ENCODE measurements around the gene ANP32A. TPM values are rescaled to one million over a fixed set of nuclear protein-coding genes. Genes with fewer than 3 reads are reported as not detected.

Gene ANP32A
- total and polyA plus RNA-seq, 8 donors, result 111 to 346 (median 298) TPM

DNA sequence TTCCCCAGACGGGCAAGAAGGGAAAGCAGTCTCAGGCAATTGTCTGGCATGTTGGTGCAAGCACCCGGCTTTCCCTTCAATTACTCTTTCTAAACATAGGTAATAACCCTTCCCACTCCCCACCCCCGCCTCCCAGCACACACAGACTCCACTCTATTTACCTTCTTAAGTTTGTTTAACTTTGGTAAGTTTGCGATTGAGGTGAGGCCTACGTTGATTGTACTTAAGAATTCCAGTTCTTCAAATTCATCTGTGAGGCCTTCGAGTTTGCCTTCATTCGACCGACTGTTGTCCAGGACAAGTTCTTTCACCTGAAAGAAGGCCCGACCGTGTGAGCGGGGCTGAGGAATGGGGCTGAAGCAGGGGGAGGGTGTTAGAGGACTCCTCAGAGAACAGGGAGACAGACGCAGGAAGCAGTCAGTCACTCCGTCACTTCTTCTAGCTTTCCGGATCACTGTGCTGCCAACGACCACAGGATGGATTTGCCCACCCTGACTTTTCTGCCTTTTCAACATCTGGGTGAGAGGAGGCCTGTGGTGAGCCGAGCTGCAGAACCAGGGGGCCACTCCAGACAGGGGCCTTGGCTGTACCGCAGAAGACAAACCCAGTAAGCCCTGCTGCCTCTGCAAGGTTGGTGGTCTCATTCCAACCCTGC is 33.0 kb downstream of the ANP32A start:
- Histone ChIP-seq H3K4me1 (peaks cover 54 to 86% of the 10 kb centered on the region in 2 donors), H3K9me3 (no peaks in the 10 kb centered on the region), H3K4me3 (no peak overlapping the region), H3K27me3 (no peaks in the 10 kb centered on the region), H3K36me3 (peaks cover 0 to 48% of the 10 kb centered on the region in 2 donors), H3K27ac (peak overlapping the region; percentile 69 to 86)
- ATAC-seq (peak; percentile 73), DNase-seq (peak in 2 of 4 donors; percentile 62 to 75)
- TF ChIP-seq CTCF (IDR thresholded peaks at IDR 0.05), result no peak
- intact Hi-C loops (cut with DNase I), result no loop called here

DNA sequence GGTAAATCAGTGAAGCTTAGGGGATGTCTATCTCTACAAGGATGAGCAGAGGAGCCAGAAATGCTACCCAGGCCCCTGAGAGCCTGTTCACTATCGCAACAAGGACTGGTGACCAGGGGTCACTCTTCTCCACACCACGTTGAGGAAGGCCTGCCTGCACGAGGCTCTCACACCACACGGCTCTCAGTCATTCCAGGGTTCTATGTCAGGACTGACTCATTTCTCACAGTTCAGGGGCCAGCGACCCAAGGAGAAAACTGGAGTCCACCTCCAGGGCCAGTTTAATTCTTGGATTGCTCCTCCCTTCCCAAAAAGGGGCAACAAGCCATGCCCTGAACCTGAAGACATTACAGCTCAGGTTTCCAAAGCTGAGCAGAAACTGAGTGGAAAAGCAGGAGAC is 33.9 kb downstream of the ANP32A start:
- DNase-seq (no peak), ATAC-seq (no peak)
- Histone ChIP-seq H3K27me3 (no peaks in the 10 kb centered on the region), H3K9me3 (no peaks in the 10 kb centered on the region), H3K27ac (peak overlapping the region; percentile 33 to 86), H3K36me3 (peaks cover 0 to 55% of the 10 kb centered on the region in 2 donors), H3K4me3 (no peak overlapping the region), H3K4me1 (peaks cover 49 to 86% of the 10 kb centered on the region in 2 donors)
- no peak for TF ChIP-seq CTCF (IDR thresholded peaks at IDR 0.05)
- intact Hi-C loops (cut with DNase I), result no loop called here

- no peak for TF ChIP-seq CTCF (IDR thresholded peaks at IDR 0.05)
- Histone ChIP-seq H3K4me3 (no peak overlapping the region), H3K27me3 (no peaks in the 10 kb centered on the region), H3K9me3 (no peaks in the 10 kb centered on the region), H3K36me3 (peaks cover 0 to 59% of the 10 kb centered on the region in 2 donors), H3K27ac (no peak overlapping the region), H3K4me1 (peaks cover 39 to 86% of the 10 kb centered on the region in 2 donors)
- ATAC-seq (no peak), DNase-seq (no peak)
- intact Hi-C loops (cut with DNase I), result no loop called here
Measured at GRCh38 chr15:68785541-68785940, 35.2 kb downstream of the ANP32A start.

DNA sequence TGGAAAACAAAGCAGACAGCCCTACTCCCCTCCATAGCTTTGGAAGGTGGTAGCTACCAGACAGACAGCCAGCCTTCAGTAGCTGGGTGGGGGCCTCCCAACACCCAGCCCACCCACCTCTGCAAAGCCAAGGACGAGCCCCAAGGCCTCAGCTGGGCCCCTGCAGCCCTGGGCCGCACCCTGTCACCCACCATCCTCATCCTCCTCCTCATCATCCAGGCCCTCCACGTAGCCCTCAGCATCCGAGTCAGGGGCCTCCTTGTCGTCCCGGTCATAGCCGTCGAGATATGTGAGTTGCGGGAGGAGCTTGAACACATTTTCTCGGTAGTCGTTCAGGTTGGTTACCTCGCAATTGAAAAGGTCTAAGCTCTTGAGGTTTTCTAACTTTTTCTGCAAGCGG is 36.5 kb downstream of the ANP32A start:
- no peak for TF ChIP-seq CTCF (IDR thresholded peaks at IDR 0.05)
- peaks cover 26 to 73% of the 10 kb centered on the region in 2 donors for H3K4me1 ChIP-seq
- no peak for DNase-seq
- ATAC-seq, result no peak
- intact Hi-C loops (cut with DNase I), result no loop called here
- H3K27ac ChIP-seq, result no peak overlapping the region
- no peaks in the 10 kb centered on the region for H3K9me3 ChIP-seq
- H3K4me3 ChIP-seq, result no peak overlapping the region
- no peaks in the 10 kb centered on the region for H3K27me3 ChIP-seq
- peaks cover 0 to 73% of the 10 kb centered on the region in 2 donors for H3K36me3 ChIP-seq

DNA sequence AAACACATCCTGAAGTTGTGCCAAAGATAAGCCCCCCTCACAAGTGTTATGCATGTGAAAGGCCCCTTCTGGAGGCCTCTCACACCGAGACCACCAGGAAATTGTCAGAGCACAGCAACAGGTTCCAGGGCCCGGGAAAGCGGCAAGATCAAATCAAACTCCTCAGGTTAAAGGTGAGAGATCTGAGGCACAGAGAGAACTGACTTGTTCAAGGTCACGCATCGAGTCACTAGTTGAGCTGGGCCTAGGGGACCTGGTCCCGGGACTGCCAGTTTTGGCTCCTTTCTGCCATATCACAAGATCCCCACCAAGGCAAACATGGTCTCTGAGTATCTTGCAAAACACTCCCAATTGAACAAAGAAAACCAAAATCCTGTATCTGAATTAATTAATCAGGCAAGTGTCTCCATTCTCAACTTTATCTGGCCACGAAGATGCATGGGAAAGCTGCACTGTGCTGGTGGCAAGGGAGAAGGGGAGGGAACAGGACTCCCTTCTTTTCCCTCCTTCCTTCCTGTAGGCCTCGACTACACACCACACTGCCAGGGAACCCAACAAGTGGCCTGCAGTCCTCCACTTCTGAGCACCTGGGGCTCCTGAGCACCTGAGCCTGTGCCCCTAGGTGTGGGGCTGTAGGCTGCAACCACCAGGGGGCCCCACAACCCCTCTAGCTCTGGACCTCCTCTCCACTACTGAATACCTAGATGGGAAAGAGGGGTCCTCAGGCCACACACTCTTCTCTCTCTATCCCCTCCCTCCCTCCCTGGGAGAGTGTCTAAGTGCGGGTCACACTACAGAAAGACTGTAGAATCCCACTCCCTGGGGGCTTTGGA is 37.3 kb downstream of the ANP32A start:
- peaks cover 0 to 80% of the 10 kb centered on the region in 2 donors for H3K36me3 ChIP-seq
- H3K4me1 ChIP-seq, result peaks cover 19 to 65% of the 10 kb centered on the region in 2 donors
- H3K27ac ChIP-seq, result peak overlapping the region in 1 of 2 donors; percentile 94
- DNase-seq (peak in 1 of 4 donors; percentile 86), ATAC-seq (peak; percentile 57)
- H3K9me3 ChIP-seq, result no peaks in the 10 kb centered on the region
- peak; percentile 43 to 77 for TF ChIP-seq CTCF (IDR thresholded peaks at IDR 0.05)
- H3K4me3 ChIP-seq, result peak overlapping the region in 1 of 2 donors; percentile 23
- H3K27me3 ChIP-seq, result no peaks in the 10 kb centered on the region
- intact Hi-C loops (cut with DNase I), result no loop called here

All from left lung (tissue), 10 donors.